Neural progenitor cell (in vitro differentiated cells): ENCODE results near the gene PDZK1IP1.

ENCODE experiments used
- CTCF ChIP-seq: fragments of 200-600 bp; sonication (generic); IDR thresholded peaks from 2 replicates; pipeline ENCODE4 v1.5.1; 2017; ENCODE audit warnings: antibody characterized with exemption, mild to moderate bottlenecking
- EZH2 ChIP-seq: fragments of 200-600 bp; sonication (generic); IDR thresholded peaks from 2 replicates; pipeline ENCODE4 v1.6.1; 2017; ENCODE audit warnings: antibody characterized with exemption, mild to moderate bottlenecking, moderate library complexity
- EZH2phosphoT487 ChIP-seq: fragments of 200-600 bp; sonication (generic); IDR thresholded peaks from 2 replicates; pipeline ENCODE4 v1.6.1; 2017; ENCODE audit warnings: antibody characterized with exemption

- TF ChIP-seq CTCF (no peak), EZH2 (no peak), EZH2phosphoT487 (no peak)
Observed at GRCh38 chr1:47207803-47208373, 18.1 kb upstream of the PDZK1IP1 start.
